HG02610 (cell line): Measurements from ENCODE around the gene CDK4.
"Not testable (repeated sequence)": the region's sequence is repeated elsewhere in the genome, so short reads cannot be mapped to it uniquely, and the experiment has no call there.

Experiments
- ATAC-seq: cut with Tn5 transposase; IDR thresholded peaks from one replicate; pipeline ENCODE4 v1.9.1; 2021; ENCODE audit warnings: mild to moderate bottlenecking, moderate library complexity; ENCODE audit not compliant: unreplicated experiment

CDK4 gene

GRCh38 chr12:57716305-57716704 is 35.8 kb downstream of the CDK4 start:
- ATAC-seq: no peak

GRCh38 chr12:57715786-57716185 is 36.3 kb downstream of the CDK4 start:
- ATAC-seq: no peak

GRCh38 chr12:57715036-57715748 is 36.9 kb downstream of the CDK4 start:
- not testable (repeated sequence) for ATAC-seq

- no peak for ATAC-seq
These were observed 38.9 kb downstream of the CDK4 start for GRCh38 chr12:57713209-57713608.

- no peak for ATAC-seq
These were observed 39.4 kb downstream of the CDK4 start for GRCh38 chr12:57712701-57713100.

GRCh38 chr12:57708296-57708695 is 43.8 kb downstream of the CDK4 start:
- no peak for ATAC-seq

- no peak for ATAC-seq
These were observed 44.9 kb downstream of the CDK4 start for GRCh38 chr12:57707250-57707649.

- ATAC-seq: no peak
These were observed 51.8 kb downstream of the CDK4 start for GRCh38 chr12:57700317-57700716.

- ATAC-seq: no peak
These were observed 53.7 kb downstream of the CDK4 start for GRCh38 chr12:57698414-57698813.
